Subcutaneous abdominal adipose tissue (tissue), 5 donors: ENCODE data around the gene TUBB1.

Source experiments
- H3K27ac ChIP-seq: one replicate; pipeline ENCODE4 v1.7.0; 2013; ENCODE audit warnings: low read depth, mild to moderate bottlenecking, inconsistent platforms, low read length, moderate library complexity
- H3K27me3 ChIP-seq, 5 donors: one replicate each; pipeline ENCODE4 v1.7.0; 2013; ENCODE audit warnings: low read length in 5 of 5, inconsistent platforms in 1 of 5; ENCODE audit not compliant: control insufficient read depth in 5 of 5, insufficient read depth in 4 of 5
- H3K36me3 ChIP-seq, 5 donors: one replicate each; pipeline ENCODE4 v1.7.0; 2013; ENCODE audit warnings: low read length in 5 of 5; ENCODE audit not compliant: control insufficient read depth in 5 of 5, insufficient read depth in 5 of 5
- H3K4me1 ChIP-seq, 5 donors: one replicate each; pipeline ENCODE4 v1.7.0; 2013; ENCODE audit warnings: low read length in 5 of 5, mild to moderate bottlenecking in 3 of 5, moderate library complexity in 1 of 5; ENCODE audit not compliant: control insufficient read depth in 5 of 5, insufficient read depth in 5 of 5
- H3K4me3 ChIP-seq, 5 donors: one replicate each; pipeline ENCODE4 v1.7.0; 2013; ENCODE audit warnings: low read length in 5 of 5, low read depth in 1 of 5
- H3K9ac ChIP-seq, 5 donors: one replicate each; pipeline ENCODE4 v1.7.0; 2013; ENCODE audit warnings: low read length in 5 of 5, mild to moderate bottlenecking in 4 of 5, moderate library complexity in 3 of 5
- H3K9me3 ChIP-seq, 5 donors: one replicate each; pipeline ENCODE4 v1.7.0; 2013; ENCODE audit warnings: low read length in 5 of 5; ENCODE audit not compliant: control insufficient read depth in 5 of 5
- donor health status: healthy.
- donor health status: healthy.
- donor health status: healthy.
- donor health status: healthy.
- donor health status: healthy.

TUBB1 gene

DNA sequence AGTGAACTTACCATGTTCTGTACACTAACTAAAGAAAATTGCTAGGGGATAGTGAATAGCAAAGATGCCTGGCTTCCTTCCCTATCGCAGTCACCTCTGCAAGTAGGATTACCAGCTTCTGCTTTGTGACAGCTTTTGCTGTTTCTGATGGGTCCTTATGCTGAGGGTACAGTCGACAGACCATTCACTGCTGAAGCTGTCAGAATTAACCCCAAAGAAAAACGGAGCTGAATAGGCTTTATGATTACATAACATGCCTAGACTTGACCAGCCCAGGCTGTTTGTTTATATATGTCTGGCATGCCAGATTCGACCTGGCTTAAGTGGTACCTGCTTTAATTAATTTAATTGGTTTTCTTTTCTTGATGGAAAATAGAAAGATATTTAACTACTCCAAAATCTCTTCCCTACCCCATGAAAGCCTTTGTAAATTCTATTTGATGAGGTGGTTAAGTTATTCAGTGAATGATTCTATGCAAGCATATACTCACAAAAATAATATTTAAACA, 45.0 kb downstream of the TUBB1 start:
- Histone ChIP-seq H3K36me3 (no peaks in the 10 kb centered on the region), H3K27ac (no peak overlapping the region), H3K27me3 (peaks cover 0 to 5% (median 0%) of the 10 kb centered on the region in 5 donors), H3K4me1 (peaks cover 0 to 14% (median 0%) of the 10 kb centered on the region in 5 donors), H3K9me3 (no peaks in the 10 kb centered on the region), H3K9ac (no peak overlapping the region), H3K4me3 (no peak overlapping the region)

DNA sequence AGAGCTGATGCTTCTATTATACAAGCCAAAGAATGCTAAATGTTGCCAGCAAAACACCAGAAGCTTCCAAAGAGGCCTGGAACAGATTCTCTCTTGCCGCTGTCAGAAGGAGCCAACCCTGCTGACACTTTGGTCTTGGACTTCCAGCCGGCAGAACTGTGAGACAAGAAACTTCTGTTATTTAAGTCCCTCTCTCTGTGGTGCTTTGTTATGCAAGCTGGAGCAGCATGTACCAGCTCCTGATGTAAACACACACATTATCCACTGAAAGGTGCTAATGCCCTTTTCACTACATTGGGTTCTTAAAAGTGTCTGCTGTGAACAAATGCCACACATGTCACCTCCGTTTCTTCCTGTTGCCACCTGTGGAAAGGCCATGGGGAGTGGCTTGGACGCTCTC, 49.3 kb downstream of the TUBB1 start:
- peaks cover 0 to 5% (median 3%) of the 10 kb centered on the region in 5 donors for H3K27me3 ChIP-seq
- H3K9me3 ChIP-seq, result no peaks in the 10 kb centered on the region
- no peak overlapping the region for H3K27ac ChIP-seq
- H3K36me3 ChIP-seq, result no peaks in the 10 kb centered on the region
- H3K4me1 ChIP-seq, result peaks cover 0 to 12% (median 0%) of the 10 kb centered on the region in 5 donors
- H3K4me3 ChIP-seq, result no peak overlapping the region
- H3K9ac ChIP-seq, result no peak overlapping the region

- no peaks in the 10 kb centered on the region for H3K36me3 ChIP-seq
- H3K27ac ChIP-seq, result no peak overlapping the region
- no peak overlapping the region for H3K4me3 ChIP-seq
- H3K9me3 ChIP-seq, result no peaks in the 10 kb centered on the region
- no peak overlapping the region for H3K9ac ChIP-seq
- H3K27me3 ChIP-seq, result peaks cover 0 to 5% (median 2%) of the 10 kb centered on the region in 5 donors
- peaks cover 0 to 12% (median 0%) of the 10 kb centered on the region in 5 donors for H3K4me1 ChIP-seq
These were observed 49.8 kb downstream of the TUBB1 start for GRCh38 chr20:59069026-59069425.

- Histone ChIP-seq H3K9ac (no peak overlapping the region), H3K27me3 (peaks cover 0 to 8% (median 7%) of the 10 kb centered on the region in 5 donors), H3K4me3 (no peak overlapping the region), H3K27ac (no peak overlapping the region), H3K36me3 (no peaks in the 10 kb centered on the region), H3K4me1 (peaks cover 0 to 10% (median 0%) of the 10 kb centered on the region in 5 donors), H3K9me3 (no peaks in the 10 kb centered on the region)
These were observed 52.0 kb downstream of the TUBB1 start for GRCh38 chr20:59071216-59071615.

DNA sequence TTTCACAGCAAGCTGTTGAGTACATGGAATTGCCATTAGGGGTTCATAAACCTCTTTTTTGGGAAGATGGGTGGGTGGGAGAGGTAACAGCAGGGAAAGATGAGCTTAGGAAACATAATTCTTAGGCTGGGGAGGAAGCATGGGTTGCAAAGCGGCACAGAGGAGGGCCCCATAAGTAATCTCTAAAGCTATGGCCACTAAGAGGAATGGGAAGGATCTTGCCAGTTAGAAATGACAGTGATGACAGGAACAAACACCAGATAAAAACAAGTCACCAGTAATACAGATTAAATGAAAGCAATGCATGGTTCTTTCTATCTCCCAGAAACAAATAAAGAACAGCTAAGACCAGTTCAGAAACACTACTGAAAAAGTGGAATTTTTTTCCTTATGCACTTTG, 54.4 kb downstream of the TUBB1 start:
- H3K9me3 ChIP-seq, result no peaks in the 10 kb centered on the region
- H3K27ac ChIP-seq, result no peak overlapping the region
- no peak overlapping the region for H3K9ac ChIP-seq
- H3K4me1 ChIP-seq, result peaks cover 0 to 6% (median 0%) of the 10 kb centered on the region in 5 donors
- peaks cover 4 to 12% (median 7%) of the 10 kb centered on the region in 5 donors for H3K27me3 ChIP-seq
- H3K36me3 ChIP-seq, result no peaks in the 10 kb centered on the region
- no peak overlapping the region for H3K4me3 ChIP-seq

- Histone ChIP-seq H3K9me3 (no peaks in the 10 kb centered on the region), H3K4me1 (peaks cover 0 to 3% (median 0%) of the 10 kb centered on the region in 5 donors), H3K36me3 (no peaks in the 10 kb centered on the region), H3K9ac (no peak overlapping the region), H3K4me3 (no peak overlapping the region), H3K27me3 (peaks cover 4 to 12% (median 7%) of the 10 kb centered on the region in 5 donors), H3K27ac (no peak overlapping the region)
These were observed 55.2 kb downstream of the TUBB1 start for GRCh38 chr20:59074456-59074855.

GRCh38 chr20:59075934-59076508, 56.8 kb downstream of the TUBB1 start:
- Histone ChIP-seq H3K27ac (no peak overlapping the region), H3K36me3 (no peaks in the 10 kb centered on the region), H3K9me3 (no peaks in the 10 kb centered on the region), H3K9ac (no peak overlapping the region), H3K27me3 (peaks cover 4 to 12% (median 6%) of the 10 kb centered on the region in 5 donors), H3K4me1 (no peaks in the 10 kb centered on the region), H3K4me3 (no peak overlapping the region)
